ENCODE measurements around the gene ITGAV. TPM values are rescaled to one million over a fixed set of nuclear protein-coding genes. Genes with fewer than 3 reads are reported as not detected.

The ITGAV gene
- total RNA-seq, 1 experiment from 2014 or later = 4.9 TPM

DNA sequence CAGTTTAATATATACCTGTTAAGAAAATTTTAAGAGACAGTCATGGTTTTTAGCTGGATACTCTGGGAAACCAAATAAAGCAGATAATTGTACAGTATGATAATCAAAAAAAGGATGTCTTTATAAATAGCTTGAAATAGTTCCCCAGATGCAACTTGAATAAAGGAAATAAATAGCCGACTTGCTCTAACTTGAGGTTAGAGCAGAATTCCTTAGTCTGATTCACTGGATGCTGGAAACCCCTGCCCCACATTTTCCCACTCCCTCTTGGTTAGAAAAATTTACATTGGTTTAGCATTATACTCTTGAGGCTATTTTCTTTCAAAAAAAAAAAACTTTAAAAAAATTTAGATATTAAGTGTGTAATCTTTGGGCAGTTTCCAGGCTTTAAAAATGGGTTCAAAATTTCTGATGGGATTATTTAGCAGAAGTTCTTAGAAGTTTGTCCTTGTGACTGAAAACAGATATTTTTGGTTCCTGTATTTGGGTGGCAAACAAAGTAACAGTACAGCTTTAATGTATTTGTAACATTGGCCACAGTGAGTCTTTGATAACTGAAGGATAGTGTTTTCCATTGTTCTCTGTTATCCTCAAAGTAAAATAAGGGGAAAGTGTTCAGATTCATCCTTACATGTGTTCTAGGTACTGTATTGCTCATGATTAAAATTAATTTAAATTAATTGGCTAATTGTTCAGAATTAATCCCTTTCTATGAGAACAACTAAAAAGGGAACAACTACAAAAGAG, 39.6 kb downstream of the ITGAV start:
- H3K9me2 ChIP-seq (replicated peaks; ENCODE audit: insufficient read depth, low read length) = no peaks in the 10 kb centered on the region

GRCh38 chr2:186632417-186632816, 42.6 kb downstream of the ITGAV start:
- no peak overlapping the region for H3K27ac ChIP-seq (ENCODE audit: low read length)
- H3K27me3 ChIP-seq (ENCODE audit: low read length) = no peaks in the 10 kb centered on the region
- H3K9me2 ChIP-seq (replicated peaks; ENCODE audit: insufficient read depth, low read length) = no peaks in the 10 kb centered on the region
- no peaks in the 10 kb centered on the region for H4K20me1 ChIP-seq (ENCODE audit: insufficient read depth, low read depth, low read length)
- H3K4me3 ChIP-seq (ENCODE audit: low read length) = no peak overlapping the region
- H3K9me3 ChIP-seq (ENCODE audit: low read length) = no peaks in the 10 kb centered on the region
- no peak for DNase-seq
- no peaks in the 10 kb centered on the region for H3K36me3 ChIP-seq (ENCODE audit: insufficient read depth, low read length)
- H3K9ac ChIP-seq (ENCODE audit: low read length) = no peak overlapping the region
- no peaks in the 10 kb centered on the region for H3K79me2 ChIP-seq (ENCODE audit: low read length)
- H3K4me2 ChIP-seq (ENCODE audit: low read depth, low read length, poor library complexity, severe bottlenecking) = no peak overlapping the region
- no peaks in the 10 kb centered on the region for H3K4me1 ChIP-seq (ENCODE audit: low read length)
- no peak overlapping the region for H2AFZ ChIP-seq (ENCODE audit: low read length)

More for the DNA sequence above, 39.6 kb downstream of the ITGAV start:
- Histone ChIP-seq H3K9ac (ENCODE audit: low read length) (no peak overlapping the region), H3K4me2 (ENCODE audit: low read depth, low read length, poor library complexity, severe bottlenecking) (no peak overlapping the region), H3K27ac (ENCODE audit: low read length) (no peak overlapping the region), H3K79me2 (ENCODE audit: low read length) (no peaks in the 10 kb centered on the region), H3K36me3 (ENCODE audit: insufficient read depth, low read length) (no peaks in the 10 kb centered on the region), H3K27me3 (ENCODE audit: low read length) (no peaks in the 10 kb centered on the region), H2AFZ (ENCODE audit: low read length) (no peak overlapping the region), H3K4me1 (ENCODE audit: low read length) (no peaks in the 10 kb centered on the region), H3K9me3 (ENCODE audit: low read length) (no peaks in the 10 kb centered on the region), H3K4me3 (ENCODE audit: low read length) (no peak overlapping the region), H4K20me1 (ENCODE audit: insufficient read depth, low read depth, low read length) (no peaks in the 10 kb centered on the region)
- no peak for DNase-seq

DNA sequence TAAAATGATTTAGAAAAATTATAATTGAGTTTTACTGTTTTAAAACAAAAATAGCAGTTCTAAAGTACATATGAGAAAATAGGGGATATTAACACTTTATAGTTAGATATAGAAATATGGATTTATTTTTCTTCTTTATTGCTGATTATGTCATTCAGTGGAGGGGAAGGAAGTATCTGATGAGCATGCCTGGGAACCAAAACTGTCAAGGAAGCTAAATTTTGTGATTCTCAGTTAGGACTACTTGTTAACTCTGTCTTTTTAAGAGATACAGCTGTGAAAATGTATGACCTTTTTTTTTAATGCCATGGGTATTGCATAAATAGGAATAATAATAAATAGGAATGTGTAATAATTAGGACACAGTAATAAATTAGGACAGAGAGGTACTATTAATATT, 44.8 kb downstream of the ITGAV start:
- H3K27me3 ChIP-seq (ENCODE audit: low read length) = no peaks in the 10 kb centered on the region
- H3K9ac ChIP-seq (ENCODE audit: low read length) = no peak overlapping the region
- no peaks in the 10 kb centered on the region for H3K36me3 ChIP-seq (ENCODE audit: insufficient read depth, low read length)
- H3K4me3 ChIP-seq (ENCODE audit: low read length) = no peak overlapping the region
- no peaks in the 10 kb centered on the region for H3K79me2 ChIP-seq (ENCODE audit: low read length)
- H3K4me1 ChIP-seq (ENCODE audit: low read length) = no peaks in the 10 kb centered on the region
- no peak for DNase-seq
- no peak overlapping the region for H3K4me2 ChIP-seq (ENCODE audit: low read depth, low read length, poor library complexity, severe bottlenecking)
- H3K9me3 ChIP-seq (ENCODE audit: low read length) = no peaks in the 10 kb centered on the region
- no peaks in the 10 kb centered on the region for H3K9me2 ChIP-seq (replicated peaks; ENCODE audit: insufficient read depth, low read length)
- H4K20me1 ChIP-seq (ENCODE audit: insufficient read depth, low read depth, low read length) = no peaks in the 10 kb centered on the region
- no peak overlapping the region for H3K27ac ChIP-seq (ENCODE audit: low read length)
- H2AFZ ChIP-seq (ENCODE audit: low read length) = no peak overlapping the region

GRCh38 chr2:186636800-186637496, 47.1 kb downstream of the ITGAV start:
- Histone ChIP-seq H3K9me2 (replicated peaks; ENCODE audit: insufficient read depth, low read length) (no peaks in the 10 kb centered on the region), H3K9ac (ENCODE audit: low read length) (no peak overlapping the region), H3K79me2 (ENCODE audit: low read length) (no peaks in the 10 kb centered on the region), H3K27me3 (ENCODE audit: low read length) (no peaks in the 10 kb centered on the region), H3K27ac (ENCODE audit: low read length) (no peak overlapping the region), H3K9me3 (ENCODE audit: low read length) (no peaks in the 10 kb centered on the region), H3K4me3 (ENCODE audit: low read length) (no peak overlapping the region), H2AFZ (ENCODE audit: low read length) (no peak overlapping the region), H3K4me2 (ENCODE audit: low read depth, low read length, poor library complexity, severe bottlenecking) (no peak overlapping the region), H3K4me1 (ENCODE audit: low read length) (no peaks in the 10 kb centered on the region), H4K20me1 (ENCODE audit: insufficient read depth, low read depth, low read length) (no peaks in the 10 kb centered on the region), H3K36me3 (ENCODE audit: insufficient read depth, low read length) (no peaks in the 10 kb centered on the region)
- no peak for DNase-seq

DNA sequence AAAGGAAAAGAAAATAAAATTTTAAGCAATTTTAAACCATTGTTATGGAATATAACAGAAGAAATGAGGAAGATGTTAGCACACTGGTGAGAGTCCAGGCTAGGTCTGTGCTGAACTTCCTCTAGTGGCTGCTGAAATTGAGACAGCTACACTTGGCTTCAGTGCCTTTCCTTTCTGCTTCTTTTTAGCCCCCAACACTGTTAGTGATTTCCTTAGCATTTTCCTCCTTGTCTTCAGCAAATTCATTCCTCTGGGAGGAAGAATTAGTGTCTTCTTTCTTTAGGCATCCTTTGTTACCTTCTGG, 47.6 kb downstream of the ITGAV start:
- Histone ChIP-seq H3K9me3 (ENCODE audit: low read length) (no peaks in the 10 kb centered on the region), H3K9ac (ENCODE audit: low read length) (no peak overlapping the region), H3K36me3 (ENCODE audit: insufficient read depth, low read length) (no peaks in the 10 kb centered on the region), H3K4me3 (ENCODE audit: low read length) (no peak overlapping the region), H3K4me1 (ENCODE audit: low read length) (no peaks in the 10 kb centered on the region), H3K79me2 (ENCODE audit: low read length) (no peaks in the 10 kb centered on the region), H3K27me3 (ENCODE audit: low read length) (no peaks in the 10 kb centered on the region), H2AFZ (ENCODE audit: low read length) (no peak overlapping the region), H4K20me1 (ENCODE audit: insufficient read depth, low read depth, low read length) (no peaks in the 10 kb centered on the region), H3K4me2 (ENCODE audit: low read depth, low read length, poor library complexity, severe bottlenecking) (no peak overlapping the region), H3K9me2 (replicated peaks; ENCODE audit: insufficient read depth, low read length) (no peaks in the 10 kb centered on the region), H3K27ac (ENCODE audit: low read length) (no peak overlapping the region)
- no peak for DNase-seq

- H3K27ac ChIP-seq (ENCODE audit: low read length) = no peak overlapping the region
- no peaks in the 10 kb centered on the region for H3K4me1 ChIP-seq (ENCODE audit: low read length)
- DNase-seq = no peak
- no peaks in the 10 kb centered on the region for H3K79me2 ChIP-seq (ENCODE audit: low read length)
- H3K27me3 ChIP-seq (ENCODE audit: low read length) = no peaks in the 10 kb centered on the region
- H3K9ac ChIP-seq (ENCODE audit: low read length) = no peak overlapping the region
- no peak overlapping the region for H2AFZ ChIP-seq (ENCODE audit: low read length)
- H3K36me3 ChIP-seq (ENCODE audit: insufficient read depth, low read length) = no peaks in the 10 kb centered on the region
- no peaks in the 10 kb centered on the region for H4K20me1 ChIP-seq (ENCODE audit: insufficient read depth, low read depth, low read length)
- H3K9me2 ChIP-seq (replicated peaks; ENCODE audit: insufficient read depth, low read length) = no peaks in the 10 kb centered on the region
- H3K4me2 ChIP-seq (ENCODE audit: low read depth, low read length, poor library complexity, severe bottlenecking) = no peak overlapping the region
- no peak overlapping the region for H3K4me3 ChIP-seq (ENCODE audit: low read length)
- no peaks in the 10 kb centered on the region for H3K9me3 ChIP-seq (ENCODE audit: low read length)
These were observed 50.1 kb downstream of the ITGAV start for GRCh38 chr2:186639939-186640338.

DNA sequence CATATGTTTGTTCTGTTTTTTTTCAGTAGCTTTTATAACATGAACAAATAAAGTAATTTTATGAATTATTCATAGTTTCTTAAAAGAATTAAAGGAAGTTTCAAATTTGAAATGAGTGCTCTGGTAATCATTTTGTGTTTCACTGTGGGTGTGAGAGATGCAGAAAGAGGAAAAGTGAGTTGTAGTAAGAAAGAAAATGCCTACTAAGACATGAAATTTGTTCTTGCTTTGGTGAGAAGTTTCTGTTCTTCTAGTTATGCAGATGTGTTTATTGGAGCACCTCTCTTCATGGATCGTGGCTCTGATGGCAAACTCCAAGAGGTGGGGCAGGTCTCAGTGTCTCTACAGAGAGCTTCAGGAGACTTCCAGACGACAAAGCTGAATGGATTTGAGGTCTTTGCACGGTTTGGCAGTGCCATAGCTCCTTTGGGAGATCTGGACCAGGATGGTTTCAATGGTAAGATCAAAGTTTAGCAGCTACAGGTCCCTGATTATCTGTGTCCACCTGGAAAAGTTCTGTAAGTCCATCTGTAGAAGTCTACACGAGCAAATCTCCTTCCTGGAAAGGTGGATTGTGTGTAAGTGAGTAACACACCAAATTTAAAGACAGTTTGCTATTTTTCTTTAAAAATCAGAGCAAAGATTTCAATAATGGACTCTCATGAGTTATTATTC, 51.4 kb downstream of the ITGAV start:
- Histone ChIP-seq H4K20me1 (ENCODE audit: insufficient read depth, low read depth, low read length) (no peaks in the 10 kb centered on the region), H3K9ac (ENCODE audit: low read length) (no peak overlapping the region), H2AFZ (ENCODE audit: low read length) (peak overlapping the region; percentile 66; the same call in 1 of the 2 replicates)

DNA sequence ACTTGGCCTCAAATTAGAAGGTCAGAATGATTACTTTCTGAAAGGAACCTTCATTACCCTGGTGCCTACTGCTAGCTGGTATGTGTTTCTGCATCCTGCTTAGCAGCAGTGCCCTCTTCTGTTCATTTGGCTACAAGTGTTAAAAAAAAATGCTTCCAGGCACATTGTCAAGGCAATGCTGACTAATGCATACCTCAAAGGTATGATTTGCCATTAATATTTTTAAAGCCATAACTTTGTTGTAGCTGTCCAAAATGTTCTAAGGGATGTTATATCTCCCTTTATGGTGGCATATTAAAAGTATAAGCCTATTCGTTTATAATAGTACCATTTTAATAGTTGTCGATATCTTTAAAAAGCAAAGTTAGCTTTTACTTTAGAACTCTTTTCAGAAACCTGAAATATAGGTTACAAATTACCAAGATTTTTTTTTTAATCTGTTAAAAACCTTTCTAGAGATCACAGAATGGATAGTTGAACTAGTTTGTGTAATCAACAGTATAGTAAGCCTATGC, 52.0 kb downstream of the ITGAV start:
- H2AFZ ChIP-seq (ENCODE audit: low read length) = peak overlapping the region; percentile 66; the same call in 1 of the 2 replicates
- H3K4me3 ChIP-seq (ENCODE audit: low read length) = no peak overlapping the region
- no peaks in the 10 kb centered on the region for H3K4me1 ChIP-seq (ENCODE audit: low read length)
- H3K9me3 ChIP-seq (ENCODE audit: low read length) = no peaks in the 10 kb centered on the region
- no peak overlapping the region for H3K4me2 ChIP-seq (ENCODE audit: low read depth, low read length, poor library complexity, severe bottlenecking)
- no peak overlapping the region for H3K27ac ChIP-seq (ENCODE audit: low read length)
- peak; percentile 80 for DNase-seq
- H3K79me2 ChIP-seq (ENCODE audit: low read length) = no peaks in the 10 kb centered on the region
- no peaks in the 10 kb centered on the region for H3K27me3 ChIP-seq (ENCODE audit: low read length)
- H3K9me2 ChIP-seq (replicated peaks; ENCODE audit: insufficient read depth, low read length) = no peaks in the 10 kb centered on the region
- H3K9ac ChIP-seq (ENCODE audit: low read length) = no peak overlapping the region
- no peaks in the 10 kb centered on the region for H3K36me3 ChIP-seq (ENCODE audit: insufficient read depth, low read length)
- H4K20me1 ChIP-seq (ENCODE audit: insufficient read depth, low read depth, low read length) = no peaks in the 10 kb centered on the region

More for the DNA sequence above, 51.4 kb downstream of the ITGAV start:
- Histone ChIP-seq H3K9me3 (ENCODE audit: low read length) (no peaks in the 10 kb centered on the region), H3K27ac (ENCODE audit: low read length) (no peak overlapping the region), H3K4me3 (ENCODE audit: low read length) (no peak overlapping the region), H3K9me2 (replicated peaks; ENCODE audit: insufficient read depth, low read length) (no peaks in the 10 kb centered on the region), H3K27me3 (ENCODE audit: low read length) (no peaks in the 10 kb centered on the region), H3K36me3 (ENCODE audit: insufficient read depth, low read length) (no peaks in the 10 kb centered on the region), H3K79me2 (ENCODE audit: low read length) (no peaks in the 10 kb centered on the region), H3K4me1 (ENCODE audit: low read length) (no peaks in the 10 kb centered on the region), H3K4me2 (ENCODE audit: low read depth, low read length, poor library complexity, severe bottlenecking) (no peak overlapping the region)
- DNase-seq = no peak

All from Karpas-422 (cell line).